ENCODE measurements around the gene DISC1.
"Not testable (repeated sequence)": the region's sequence is repeated elsewhere in the genome, so short reads cannot be mapped to it uniquely, and the experiment has no call there.

DISC1 gene

DNA sequence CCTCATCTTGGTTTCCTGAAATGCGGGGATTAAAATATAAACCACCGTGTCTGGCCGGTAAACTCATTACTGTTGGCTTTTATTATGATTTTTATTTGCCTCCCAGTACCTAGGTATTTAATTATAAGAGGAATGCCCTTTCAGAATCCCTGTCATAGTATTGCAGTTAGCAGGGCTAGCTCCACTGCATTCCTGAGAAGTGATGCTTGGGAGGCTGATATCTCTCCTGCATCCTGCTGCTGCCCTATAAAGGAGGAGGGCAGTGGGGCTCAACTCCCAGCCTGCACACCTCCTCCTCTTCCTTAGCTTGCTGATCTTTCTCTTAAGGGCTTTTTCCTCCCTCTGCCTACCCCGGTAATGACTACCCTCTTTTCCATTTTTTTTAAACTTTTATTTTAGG is 19.9 kb upstream of the DISC1 start:
- DNase-seq, result no peak

DNA sequence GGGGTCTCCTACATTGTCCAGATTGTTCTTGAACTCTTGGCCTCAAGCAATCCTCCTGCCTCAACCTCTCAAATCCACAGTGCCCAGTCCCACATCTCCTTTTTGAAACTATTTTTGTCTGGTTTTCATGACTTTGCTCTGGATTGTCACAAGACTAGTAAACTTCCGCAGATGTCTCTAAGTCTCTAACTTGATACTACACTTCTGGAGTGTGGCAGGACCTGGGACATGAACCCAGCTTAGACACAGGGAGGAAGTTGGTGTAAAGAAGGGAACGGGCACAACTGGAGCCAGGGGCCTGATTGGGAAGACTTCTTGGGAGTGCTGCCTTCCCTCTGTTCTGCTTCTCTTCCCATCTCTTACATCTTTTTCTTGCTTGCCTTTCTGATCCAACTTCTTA is 16.2 kb upstream of the DISC1 start:
- no peak for DNase-seq

DNA sequence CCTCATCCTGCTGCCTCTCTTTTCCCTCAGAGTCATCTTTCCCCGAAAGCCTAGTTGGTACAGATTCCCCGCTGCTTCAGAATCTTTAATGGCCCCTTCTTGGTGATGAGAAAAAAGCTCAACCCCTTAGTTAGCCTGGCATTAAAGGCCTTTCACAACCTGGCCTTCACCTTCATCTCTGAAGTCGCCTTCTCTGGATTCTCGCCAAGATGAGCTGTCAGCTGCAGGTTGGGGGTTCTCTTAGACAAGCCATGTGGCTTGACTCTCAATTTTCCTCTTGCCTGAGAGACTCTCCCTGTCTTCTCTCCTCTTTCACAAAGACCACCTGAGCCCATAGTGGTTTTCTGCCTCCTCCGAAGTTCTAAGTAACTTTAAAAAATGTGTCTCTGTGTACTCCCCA is 15.5 kb upstream of the DISC1 start:
- no peak for DNase-seq

DNA sequence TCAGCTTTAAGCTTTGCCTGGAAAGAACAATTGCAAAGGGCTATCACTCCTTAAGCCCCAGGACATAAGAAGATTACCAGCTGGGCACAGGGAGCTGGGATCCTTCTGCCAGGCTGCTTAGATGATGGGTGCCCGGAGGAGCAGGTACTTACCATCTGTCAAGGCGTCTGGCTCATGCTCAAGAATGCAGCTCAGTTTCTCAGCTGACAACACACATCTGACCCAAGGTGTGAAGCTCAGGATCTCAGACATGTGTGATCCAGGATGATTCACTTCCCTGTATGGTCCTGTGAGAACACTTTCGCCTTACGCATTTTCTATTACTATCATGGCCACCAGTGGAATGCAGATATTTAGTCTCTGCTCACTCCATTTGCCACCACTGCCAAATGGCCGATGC is 14.7 kb upstream of the DISC1 start:
- DNase-seq, result no peak

DNA sequence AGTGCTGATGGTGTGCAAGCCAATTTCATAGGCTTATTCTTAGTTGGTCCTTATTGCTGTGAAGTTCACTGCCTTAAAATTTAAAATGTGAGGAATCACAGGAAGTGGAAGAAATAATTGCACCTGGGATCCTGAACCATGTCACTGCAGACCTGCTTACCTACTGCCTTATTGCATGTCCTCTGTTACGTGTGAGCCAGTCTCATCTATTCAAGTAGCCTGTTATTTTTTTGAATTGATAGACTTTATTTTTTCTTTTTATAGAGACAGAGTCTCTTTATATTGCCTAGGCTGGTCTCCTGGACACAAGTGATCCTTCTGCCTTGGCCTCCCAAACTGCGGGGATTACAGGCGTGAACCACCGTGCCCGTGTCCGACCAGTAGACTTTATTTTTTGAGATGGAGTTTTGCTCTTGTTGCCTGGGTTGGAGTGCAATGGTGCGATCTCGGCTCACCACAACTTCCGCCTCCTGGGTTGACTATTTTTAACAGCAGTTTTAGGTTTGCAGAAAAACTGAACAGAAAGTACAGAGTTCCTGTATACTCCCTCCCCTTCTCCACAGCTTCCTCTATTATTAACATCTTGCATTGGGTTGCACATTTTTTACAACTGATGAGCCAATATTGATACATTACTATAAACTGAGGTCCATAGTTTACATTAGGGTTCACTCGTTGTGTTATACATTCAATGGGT is 14.0 kb upstream of the DISC1 start:
- peak in 2 of 4 experiments; percentile 32 to 39 for DNase-seq

DNA sequence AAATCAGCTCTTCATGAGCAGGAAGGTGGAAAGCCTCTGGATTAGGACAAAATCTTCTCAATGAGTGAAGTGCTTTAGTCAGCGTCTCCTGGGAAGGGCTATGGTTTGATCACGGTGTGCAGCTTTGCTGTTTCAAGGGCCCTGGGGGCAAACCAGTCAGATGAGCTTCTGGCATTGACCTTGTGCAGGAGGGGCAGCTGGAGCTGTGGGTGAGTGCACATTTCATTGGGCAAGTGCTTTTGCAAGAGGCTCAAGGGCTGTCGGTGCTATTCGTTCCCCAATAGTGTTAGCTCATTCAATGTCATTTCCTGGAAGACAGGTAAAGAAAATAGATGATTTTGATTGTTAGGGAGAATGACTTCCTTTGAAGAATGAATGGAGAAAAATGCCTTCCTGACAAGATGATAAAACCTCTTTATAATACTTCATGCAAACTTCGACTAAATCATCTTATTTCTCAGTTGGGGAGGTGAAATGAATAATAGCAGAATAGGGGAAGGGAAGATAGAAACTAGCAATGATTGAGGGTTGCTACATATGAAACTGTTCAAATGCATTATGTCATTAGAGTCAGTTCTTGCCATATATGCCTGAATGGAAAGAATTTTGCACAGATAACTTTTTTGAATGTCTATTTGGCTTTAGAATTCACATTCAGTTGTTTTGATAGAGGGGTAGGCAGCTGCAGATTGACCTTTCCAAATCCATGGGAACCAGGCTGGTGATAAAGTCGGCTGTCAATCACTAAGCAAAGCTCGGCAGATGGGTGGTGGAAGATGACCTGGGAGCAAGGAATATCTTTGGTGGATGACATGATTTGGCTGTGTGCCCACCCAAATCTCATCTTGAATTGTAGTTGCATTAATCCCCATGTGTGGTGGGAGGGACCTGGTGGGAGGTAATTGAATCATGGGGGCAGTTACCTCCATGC is 12.9 kb upstream of the DISC1 start:
- no peak for DNase-seq

DNA sequence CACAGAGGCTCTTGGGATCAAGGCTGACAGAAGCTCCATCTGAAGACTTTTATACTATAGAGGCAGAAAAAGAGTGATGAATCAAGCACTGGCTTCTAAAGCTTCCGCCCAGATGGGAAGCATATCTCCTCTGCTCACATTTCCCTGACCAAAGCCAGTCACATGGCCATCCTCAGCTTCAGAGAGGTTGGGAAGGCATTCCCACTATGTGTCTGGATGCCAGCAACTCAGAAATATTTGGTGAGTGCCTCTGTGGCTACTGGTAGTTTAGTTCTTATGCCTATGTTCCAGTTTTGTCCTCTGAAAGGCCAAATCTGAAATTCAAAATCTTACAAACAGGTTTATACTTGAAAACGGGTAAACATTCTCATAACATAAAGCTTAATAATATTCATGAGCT is 9.9 kb upstream of the DISC1 start:
- DNase-seq, result no peak

DNA sequence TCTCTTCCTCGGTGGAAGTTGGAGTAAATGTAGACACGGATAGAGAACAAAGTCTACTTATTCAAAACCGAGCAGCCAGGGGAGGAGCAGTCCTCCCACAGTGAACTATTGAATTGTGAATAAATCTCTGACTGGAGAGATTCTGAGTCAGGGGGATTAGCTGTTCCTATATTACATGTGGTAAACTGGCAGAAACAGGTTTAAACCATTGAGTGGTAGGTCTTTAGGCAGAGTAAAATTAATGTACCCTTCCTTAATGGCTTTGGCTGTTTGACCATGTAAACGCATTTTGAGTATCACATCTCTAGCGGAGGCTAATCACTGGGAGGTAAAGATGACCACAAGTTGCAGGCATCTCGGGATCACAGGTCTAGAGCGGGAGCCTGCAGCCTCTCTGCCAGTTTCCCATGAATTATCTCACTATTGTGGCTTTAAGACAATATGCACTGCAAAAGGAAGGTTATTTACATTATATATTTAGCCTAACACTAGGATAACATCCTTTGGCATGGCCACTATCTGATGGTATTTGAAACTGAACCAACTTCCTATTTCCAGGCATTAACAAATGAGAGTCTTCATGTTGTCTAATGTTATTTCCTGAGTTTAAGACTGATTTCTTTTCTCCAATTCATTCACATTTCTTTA is 7.9 kb upstream of the DISC1 start:
- DNase-seq, result no peak

DNA sequence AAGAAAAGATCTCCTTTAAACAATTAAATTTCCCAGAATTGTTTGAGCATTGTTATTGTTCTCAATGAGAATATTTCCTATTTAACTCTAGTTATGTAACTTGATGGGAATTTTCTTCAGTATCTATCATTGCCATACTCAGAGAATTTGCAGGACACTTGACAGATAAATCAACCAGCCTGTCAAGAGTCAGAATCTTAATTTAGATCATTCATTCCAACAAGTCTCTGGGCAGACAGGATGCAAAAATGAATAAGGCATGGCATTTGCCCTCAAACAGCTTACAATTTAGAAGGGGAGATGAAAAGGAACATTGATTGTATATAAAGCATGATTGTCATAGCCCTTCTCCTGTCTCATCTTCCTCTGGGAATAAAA is 7.3 kb upstream of the DISC1 start:
- DNase-seq, result no peak

DNA sequence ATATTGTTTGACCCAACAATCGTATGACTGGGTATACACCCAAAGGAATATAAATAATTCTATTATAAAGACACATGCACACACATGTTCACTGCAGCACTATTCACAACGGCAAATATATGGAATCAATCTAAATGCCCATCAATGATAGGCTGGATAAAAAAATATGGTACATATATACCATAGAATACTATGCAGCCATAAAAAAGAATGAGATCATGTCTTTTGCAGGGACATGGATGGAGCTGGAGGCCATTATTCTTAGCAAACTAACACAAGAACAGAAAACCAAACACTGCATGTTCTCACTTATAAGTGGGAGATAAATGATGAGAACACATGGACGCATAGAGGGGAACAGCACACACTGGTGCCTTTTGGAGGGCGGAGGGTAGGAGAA is 1.5 kb upstream of the DISC1 start:
- not testable (repeated sequence) for DNase-seq

DNA sequence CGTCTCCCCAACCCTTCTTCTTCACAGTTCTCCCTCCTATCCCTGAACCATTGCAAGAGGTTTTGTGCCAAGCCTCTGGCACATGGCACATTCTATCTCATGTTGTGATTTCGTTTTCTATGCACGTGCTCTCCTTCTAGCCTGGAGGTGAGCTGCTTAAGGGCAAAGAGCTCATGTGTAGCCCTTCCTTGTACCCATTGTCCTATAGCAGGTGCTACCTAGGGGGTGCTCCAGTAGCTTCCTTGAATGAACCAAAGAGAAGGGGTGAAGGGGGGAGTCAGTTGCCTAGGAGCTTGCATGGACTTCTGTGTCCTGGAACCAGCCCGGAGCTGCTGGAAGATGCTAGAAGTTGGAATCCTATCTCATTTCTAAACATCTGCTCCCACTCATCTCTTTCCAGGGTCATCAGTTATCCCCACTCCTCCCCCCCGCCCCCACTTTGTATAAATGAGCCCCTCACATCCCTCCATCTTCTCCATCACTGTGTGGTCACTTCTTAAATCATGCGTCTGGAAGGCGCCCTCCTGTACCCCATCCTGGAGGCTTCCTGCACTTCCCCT is 535 bp upstream of the DISC1 start:
- DNase-seq, result no peak

DNA sequence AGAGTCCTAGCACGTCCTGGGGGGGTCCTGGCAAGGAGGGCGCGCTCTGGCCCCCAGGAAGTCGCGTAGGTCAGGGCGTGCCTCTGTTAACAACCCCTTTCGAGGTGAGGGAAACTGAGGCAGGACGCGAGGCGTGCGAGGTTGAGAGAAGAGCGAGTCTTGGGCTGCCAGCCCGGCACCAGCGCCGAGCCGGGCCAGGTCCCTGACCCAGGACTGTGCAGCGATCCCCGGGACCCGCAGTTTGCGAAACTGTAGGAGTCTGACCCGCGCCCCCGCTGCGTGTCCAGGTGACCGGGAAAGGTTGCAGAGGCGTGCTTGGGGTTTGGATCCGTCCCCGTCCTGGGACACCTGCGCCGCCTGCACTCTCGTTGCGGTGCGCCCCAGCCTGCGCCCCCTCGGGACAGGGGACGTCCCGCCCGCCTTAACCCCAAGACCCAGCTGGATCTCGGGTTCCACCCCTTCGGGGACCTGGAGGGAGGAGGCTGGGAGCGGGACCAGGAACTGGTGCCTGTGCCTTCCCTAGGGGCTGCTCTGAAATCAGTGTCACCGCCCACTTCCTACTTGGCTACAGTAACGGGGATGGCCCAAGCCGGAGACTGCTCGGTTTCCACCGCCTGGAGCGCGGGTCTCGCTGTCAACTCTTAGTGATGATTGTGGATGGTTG is 493 bp downstream of the DISC1 start:
- DNase-seq, result peak in 1 of 4 experiments; percentile 31

DNA sequence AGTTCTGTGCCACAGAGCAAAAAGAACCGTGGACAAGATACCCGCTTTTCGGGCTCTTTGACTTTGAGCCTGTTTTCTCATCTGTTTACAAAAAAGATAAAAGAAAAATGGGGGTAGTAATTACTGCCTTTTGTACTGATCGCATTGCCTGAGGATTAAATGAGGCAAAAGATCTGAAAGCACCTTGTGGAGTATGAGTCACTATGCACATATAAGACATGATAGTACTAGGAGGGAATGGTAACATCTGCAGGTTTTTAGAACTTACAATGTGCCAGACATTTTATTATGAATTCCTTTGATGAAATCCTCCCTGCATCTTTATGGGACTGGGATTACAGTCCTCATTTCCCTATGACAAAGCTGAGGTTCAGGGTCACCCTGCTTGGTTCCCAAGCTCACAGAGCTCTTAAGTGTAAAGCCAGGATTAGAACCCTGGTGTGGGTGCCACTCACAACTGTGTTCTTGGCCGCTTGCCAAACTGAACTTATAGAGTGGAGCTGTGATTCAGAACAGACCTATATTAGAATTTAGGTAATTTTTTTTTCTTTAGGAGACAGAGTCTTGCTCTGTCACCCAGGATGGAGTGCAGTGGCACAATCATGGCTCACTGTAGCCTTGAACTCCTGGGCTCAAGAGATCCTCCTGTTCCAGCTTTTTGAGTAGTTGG is 1.8 kb downstream of the DISC1 start:
- DNase-seq, result peak in 2 of 4 experiments; percentile 10 to 35

DNA sequence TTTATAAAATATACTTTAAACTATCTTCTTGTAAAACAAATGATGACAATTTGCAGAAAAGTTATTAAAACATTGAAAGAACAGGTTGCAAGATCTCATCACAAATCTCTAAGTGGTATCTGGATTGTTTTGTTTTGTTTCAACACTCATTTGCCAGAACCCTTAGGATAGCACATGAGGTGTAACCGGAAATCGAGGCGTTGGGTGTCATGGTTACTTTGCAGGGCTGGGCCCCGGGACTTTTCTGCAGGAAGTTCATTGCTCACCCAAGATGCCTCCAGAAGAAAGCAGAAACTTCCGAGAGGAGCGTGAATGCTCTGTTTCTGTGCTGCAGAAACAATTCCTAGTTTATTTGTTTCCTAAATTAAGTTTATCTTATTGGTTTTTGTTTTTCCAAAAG is 2.5 kb downstream of the DISC1 start:
- no peak for DNase-seq

DNA sequence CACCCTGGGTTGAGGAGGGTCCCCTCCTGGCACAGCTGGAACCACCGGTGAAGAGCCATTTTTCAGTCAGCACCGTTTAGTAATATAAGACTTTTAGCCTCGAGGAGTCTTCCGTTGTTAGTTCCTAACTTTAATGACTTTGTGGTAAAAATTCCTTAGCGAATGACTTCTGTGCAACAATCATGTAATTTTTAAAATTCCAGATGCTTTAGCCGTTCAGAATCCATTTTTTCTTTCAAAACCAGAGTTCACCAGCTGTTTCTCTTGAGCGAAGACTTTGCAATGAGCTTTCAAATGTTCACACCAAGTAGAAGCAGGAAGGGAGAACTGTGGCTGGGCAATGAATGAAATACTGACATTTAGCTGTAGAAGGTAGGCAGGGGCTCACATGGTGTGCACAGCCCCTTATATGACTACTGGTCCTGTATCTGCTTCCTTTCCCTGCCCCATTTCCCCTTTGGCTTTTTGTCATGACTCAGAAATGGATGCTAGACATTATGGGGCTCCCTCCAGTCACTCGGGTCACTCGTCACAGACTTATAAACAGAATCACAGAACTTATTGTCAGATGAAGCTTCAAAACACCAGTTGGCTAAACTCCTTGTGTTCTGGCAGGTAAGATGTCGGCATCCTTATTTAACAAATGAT is 4.1 kb downstream of the DISC1 start:
- DNase-seq, result no peak

DNA sequence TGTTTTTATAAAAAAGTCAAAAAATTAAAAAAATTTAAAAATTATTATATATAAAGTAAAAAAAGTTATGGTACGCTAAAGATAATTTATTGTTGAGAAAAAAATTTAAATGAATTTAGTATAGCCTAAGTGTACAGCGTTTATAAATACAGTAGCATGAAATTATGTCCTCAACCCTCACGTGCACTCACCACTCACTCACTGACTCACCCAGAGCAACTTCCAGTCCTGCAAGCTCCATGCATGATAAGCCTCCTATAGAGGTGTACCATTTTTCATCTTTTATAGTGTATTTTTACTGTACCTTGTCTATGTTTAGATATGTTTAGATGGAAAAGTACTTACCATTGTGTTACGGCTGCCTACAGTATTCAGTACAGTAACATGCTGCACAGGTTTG is 5.1 kb downstream of the DISC1 start:
- DNase-seq, result no peak

DNA sequence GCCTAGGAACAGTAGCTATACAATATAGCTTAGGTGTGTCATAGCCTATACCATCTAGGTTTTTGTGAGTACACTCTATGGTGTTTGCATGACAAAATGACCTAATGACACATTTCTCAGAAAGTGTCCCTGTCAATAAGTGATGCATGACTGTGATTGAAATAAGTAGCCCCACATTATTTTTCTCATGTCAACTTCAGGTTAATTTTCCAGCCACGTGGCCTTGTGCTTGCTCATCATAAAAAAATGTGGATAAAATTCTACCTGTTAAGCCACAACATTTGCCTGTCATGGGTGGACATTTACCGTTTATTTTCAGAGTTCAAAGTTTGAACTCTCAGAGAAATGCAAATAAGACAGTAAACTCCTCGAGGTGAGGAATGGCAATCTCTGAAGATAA is 5.5 kb downstream of the DISC1 start:
- DNase-seq, result no peak

DNA sequence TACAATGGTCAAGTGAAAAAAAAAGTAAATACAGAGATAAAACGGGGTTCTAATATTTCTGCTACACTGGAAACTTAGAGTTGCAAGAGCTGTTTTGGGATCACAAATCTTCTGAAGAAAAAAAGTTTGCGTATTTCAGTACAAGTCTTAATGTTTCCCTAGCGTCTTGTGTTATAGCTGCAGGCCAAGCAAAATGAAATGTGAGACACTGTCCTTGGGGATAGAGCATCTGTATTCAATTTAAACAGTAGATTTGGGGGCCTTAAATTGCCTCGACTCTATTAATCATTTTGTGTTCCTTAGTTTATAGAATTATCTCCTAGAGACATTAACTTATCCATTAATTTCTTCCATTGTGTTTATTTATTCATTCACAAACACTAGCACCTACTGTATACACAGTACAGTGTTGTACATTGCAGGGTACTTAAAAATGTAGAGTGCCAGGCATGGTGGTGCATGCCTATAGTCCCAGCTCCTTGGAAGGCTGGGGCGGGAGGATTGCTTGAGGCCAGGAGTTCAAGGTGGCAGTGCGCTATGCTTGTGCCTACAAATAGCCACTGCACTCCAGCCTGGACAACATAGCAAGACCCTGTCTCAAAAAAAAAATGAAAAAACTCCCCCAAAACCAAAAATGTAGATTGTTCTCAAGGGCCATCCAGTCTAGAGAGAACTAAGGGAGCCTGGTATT is 7.9 kb downstream of the DISC1 start:
- DNase-seq, result no peak

DNA sequence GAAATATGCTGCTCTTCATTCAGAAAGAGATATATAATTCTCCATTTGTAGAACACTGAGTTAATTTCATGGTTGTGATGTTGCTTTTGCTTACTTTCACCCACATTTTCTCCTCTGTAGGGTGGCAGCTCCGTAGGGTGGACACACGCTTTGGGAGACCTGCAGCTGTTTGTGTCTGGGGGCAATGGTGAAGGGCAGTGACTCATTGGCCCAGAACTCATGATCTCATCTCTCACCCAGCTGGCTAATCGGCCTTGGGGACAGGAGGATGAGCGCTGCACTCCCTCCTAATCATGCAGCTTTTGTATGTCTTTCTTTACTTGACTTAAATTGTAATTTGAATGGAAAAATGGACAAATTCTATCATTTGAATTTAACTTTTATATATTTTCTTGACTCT is 9.6 kb downstream of the DISC1 start:
- no peak for DNase-seq

DNA sequence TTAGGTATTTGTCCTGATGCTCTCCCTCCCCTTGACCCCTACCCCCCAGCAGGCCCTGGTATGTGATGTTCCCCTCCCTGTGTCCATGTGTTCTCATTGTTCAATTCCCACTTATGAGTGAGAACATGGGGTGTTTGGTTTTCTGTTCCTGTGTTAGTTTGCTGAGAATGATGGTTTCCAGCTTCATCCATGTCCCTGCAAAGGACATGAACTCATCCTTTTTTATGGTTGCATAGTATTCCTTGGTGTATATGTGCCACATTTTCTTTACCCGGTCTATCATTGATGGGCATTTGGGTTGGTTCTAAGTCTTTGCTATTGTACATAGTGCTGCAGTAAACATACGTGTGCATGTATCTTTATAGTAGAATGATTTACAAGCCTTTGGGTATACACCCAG is 10.3 kb downstream of the DISC1 start:
- DNase-seq, result not testable (repeated sequence)

DNA sequence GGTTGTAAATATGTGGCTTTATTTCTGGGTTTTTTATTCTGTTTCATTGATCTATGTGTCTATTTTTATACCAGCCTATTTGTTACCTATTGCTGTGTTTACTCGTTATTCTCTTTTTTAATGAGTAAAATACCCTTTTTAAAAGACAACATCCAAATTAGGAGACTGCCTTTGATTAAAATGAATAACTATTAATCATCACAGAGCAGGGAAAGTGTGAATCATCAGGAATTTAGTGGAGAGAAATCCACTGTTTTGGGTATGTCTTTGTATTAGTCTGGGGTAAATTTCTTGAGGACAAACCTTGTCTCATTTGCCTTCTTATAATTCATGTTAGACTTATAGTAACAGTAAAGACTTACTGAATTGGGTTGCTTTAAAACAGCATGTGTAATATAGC is 12.1 kb downstream of the DISC1 start:
- no peak for DNase-seq

All from activated naive CD4-positive, alpha-beta T cell (primary cell).